HEK293 (cell line): ENCODE measurements around the gene ZNF394.

Source experiments
- CTCF ChIP-seq: fragments of 450-650 bp; formaldehyde crosslinking; IDR thresholded peaks from 2 replicates; pipeline ENCODE4 v1.5.1; 2016; ENCODE audit warnings: missing biosample characterization, missing genetic modification characterization
- ZNF10 ChIP-seq: fragments of 450-650 bp; formaldehyde crosslinking; IDR thresholded peaks from 2 replicates; pipeline ENCODE4 v1.5.1; 2017; ENCODE audit warnings: missing biosample characterization, missing genetic modification characterization
- ZNF335 ChIP-seq: fragments of 450-650 bp; formaldehyde crosslinking; conservative IDR thresholded peaks from 2 replicates; pipeline ENCODE4 v1.5.1; 2016; ENCODE audit warnings: missing biosample characterization, missing genetic modification characterization
- ZNF433 ChIP-seq: fragments of 450-650 bp; formaldehyde crosslinking; IDR thresholded peaks from 2 replicates; pipeline ENCODE4 v1.5.1; 2016; ENCODE audit warnings: missing biosample characterization, missing genetic modification characterization, low read depth
- ZSCAN16 ChIP-seq: fragments of 450-650 bp; formaldehyde crosslinking; IDR thresholded peaks from 2 replicates; pipeline ENCODE4 v1.5.1; 2016; ENCODE audit warnings: missing biosample characterization, missing genetic modification characterization

DNA sequence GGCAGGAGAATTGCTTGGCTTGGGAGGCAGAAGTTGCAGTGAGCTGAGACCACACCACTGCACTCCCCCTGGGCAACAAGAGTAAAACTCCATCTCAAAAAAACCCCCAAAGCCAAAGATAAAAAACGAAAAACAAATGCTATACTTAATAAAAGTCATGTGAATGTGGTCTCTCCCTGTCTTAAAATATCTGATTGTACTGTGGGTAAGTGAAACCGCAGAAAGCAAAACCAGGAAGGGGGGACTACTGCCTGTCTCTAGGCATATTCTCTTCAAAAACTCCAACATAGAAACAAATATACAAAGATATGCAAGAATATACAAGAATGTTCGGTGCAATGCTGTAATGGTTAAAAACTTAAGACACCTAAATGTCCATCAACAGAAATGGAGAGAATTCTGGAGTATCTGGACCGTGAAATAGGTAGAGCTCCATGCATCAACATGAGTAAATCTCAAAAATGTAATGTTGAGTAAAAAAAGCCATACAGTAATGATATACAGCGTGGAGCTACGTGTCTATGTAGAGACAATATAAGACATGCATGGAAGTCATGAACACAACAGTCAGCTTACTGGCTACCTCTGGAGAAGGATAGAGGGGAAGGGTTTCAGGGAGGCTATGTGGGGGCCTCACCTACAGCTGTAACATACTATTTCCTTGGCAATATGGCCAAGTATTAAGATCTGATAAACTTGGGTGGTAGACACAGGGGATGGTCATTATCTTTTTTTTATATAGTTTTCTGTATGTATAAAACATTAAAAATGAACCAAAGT, 2.1 kb downstream of the ZNF394 start:
- no peak for TF ChIP-seq CTCF (tag by site-specific recombination)
- no peak for TF ChIP-seq ZNF10 (tag by site-specific recombination)
- TF ChIP-seq ZNF335 (tag by site-specific recombination): no peak
- no peak for TF ChIP-seq ZNF433
- no peak for TF ChIP-seq ZSCAN16 (tag by site-specific recombination)
